Esophagus squamous epithelium (tissue), 4 donors: ENCODE results near the gene TMEM9B.
A peak's percentile ranks its signal among the peaks of the same experiment; 100 is the strongest.

ENCODE experiments used
- CTCF ChIP-seq, 6 experiments: fragments of 450-650 bp in 4 of 6; fragments of 200-600 bp in 2 of 6; sonication (generic) in 2 of 6; IDR thresholded peaks; one replicate each; pipeline ENCODE4 v1.5.1; 2016 to 2019; ENCODE audit warnings: antibody characterized with exemption in 6 of 6, mild to moderate bottlenecking in 4 of 6, moderate library complexity in 4 of 6
- POLR2A ChIP-seq, 4 donors: fragments of 450-650 bp; IDR thresholded peaks; one replicate each; pipeline ENCODE4 v1.6.1; 2017; ENCODE audit warnings: antibody characterized with exemption in 4 of 4, mild to moderate bottlenecking in 4 of 4, moderate library complexity in 3 of 4

DNA sequence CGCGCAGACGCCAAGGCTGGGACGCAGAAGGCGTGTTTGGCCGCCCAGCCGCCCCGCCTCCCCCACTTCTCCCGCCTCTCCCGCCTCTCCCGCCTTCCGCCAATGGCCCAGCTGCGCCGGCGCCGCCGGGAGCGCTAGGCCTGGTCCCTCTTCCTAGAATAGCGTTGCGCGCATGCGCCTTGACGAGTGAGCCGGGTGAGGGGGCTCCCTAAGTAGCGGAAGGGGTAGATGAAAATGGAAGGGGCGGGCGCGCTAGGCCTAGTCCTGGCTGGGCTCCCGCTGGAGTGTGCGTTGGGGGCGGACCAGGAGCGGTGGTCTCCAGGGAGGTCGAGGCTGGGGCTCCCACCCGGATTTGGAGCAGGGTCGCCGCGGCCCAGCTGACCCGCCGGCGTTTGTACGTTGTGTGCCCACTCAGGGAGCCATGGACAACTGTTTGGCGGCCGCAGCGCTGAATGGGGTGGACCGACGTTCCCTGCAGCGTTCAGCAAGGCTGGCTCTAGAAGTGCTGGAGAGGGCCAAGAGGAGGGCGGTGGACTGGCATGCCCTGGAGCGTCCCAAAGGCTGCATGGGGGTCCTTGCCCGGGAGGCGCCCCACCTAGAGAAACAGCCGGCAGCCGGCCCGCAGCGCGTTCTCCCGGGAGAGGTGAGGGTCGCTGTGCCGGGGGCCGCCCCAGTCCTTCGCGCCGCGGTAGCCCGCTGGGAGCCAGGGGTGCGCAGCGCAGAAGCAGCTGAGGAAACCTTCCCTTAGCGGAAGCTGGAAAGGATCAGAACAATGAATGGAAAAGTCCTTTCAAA, 53.0 kb downstream of the TMEM9B start, which contains the start of gene AKIP1:
- TF ChIP-seq CTCF (IDR thresholded peaks at IDR 0.05) = peak in 2 of 6 experiments; percentile 6 to 19
- TF ChIP-seq POLR2A (IDR thresholded peaks at IDR 0.05) = peak in 3 of 4 donors; percentile 18 to 61 (median 59)
